ENCODE measurements around the gene MRPL16. TPM values are rescaled to one million over a fixed set of nuclear protein-coding genes. Genes with fewer than 3 reads are reported as not detected.

MRPL16 gene
- total RNA-seq, 1 donor from 2014 or later, result 29.7 TPM

- intact Hi-C loops (cut with DNase I), result no loop called here
- no peaks in the 10 kb centered on the region for H3K36me3 ChIP-seq
- no peak for TF ChIP-seq CTCF (IDR thresholded peaks at IDR 0.05)
- no peak for DNase-seq
- no peaks in the 10 kb centered on the region for H3K4me1 ChIP-seq
- H3K9me3 ChIP-seq, result no peaks in the 10 kb centered on the region
- H3K27ac ChIP-seq, result no peak overlapping the region
- H3K4me3 ChIP-seq, result no peak overlapping the region
- ATAC-seq, result no peak
- H3K27me3 ChIP-seq (ENCODE audit: low read depth), result no peaks in the 10 kb centered on the region
These were observed 30.9 kb upstream of the MRPL16 start for GRCh38 chr11:59841514-59841913.

DNA sequence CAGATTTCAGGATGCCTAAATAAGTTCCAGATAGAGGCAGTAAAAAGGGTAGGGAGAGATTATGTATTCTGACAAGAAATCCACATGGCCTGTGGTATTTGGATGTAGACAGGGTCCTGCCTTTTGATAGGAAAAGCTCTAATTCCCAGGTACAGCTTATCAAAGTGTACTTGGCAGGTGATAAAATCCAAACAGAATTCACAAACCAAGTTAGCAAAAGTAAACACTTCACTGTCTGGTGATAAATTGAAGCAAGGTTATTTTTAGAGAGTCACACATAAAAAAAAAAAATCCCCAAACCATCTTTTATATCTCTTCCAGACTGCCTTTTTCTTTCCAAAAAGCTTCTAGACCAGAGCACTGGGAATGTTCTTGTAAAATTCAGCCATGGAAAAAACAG, 29.0 kb upstream of the MRPL16 start:
- Histone ChIP-seq H3K27ac (no peak overlapping the region), H3K4me1 (no peaks in the 10 kb centered on the region), H3K4me3 (no peak overlapping the region), H3K27me3 (ENCODE audit: low read depth) (no peaks in the 10 kb centered on the region), H3K9me3 (no peaks in the 10 kb centered on the region), H3K36me3 (no peaks in the 10 kb centered on the region)
- intact Hi-C loops (cut with DNase I), result no loop called here
- TF ChIP-seq CTCF (IDR thresholded peaks at IDR 0.05), result no peak
- ATAC-seq, result no peak
- DNase-seq, result no peak

- intact Hi-C loops (cut with DNase I), result no loop called here
- H3K36me3 ChIP-seq, result no peaks in the 10 kb centered on the region
- DNase-seq (no peak), ATAC-seq (no peak)
- no peak for TF ChIP-seq CTCF (IDR thresholded peaks at IDR 0.05)
- H3K4me3 ChIP-seq, result no peak overlapping the region
- no peak overlapping the region for H3K27ac ChIP-seq
- no peaks in the 10 kb centered on the region for H3K4me1 ChIP-seq
- H3K9me3 ChIP-seq, result no peaks in the 10 kb centered on the region
- H3K27me3 ChIP-seq (ENCODE audit: low read depth), result no peaks in the 10 kb centered on the region
These were observed 23.0 kb upstream of the MRPL16 start for GRCh38 chr11:59833602-59834001.

GRCh38 chr11:59829358-59829757, 18.8 kb upstream of the MRPL16 start:
- Histone ChIP-seq H3K4me3 (no peak overlapping the region), H3K36me3 (no peaks in the 10 kb centered on the region), H3K27ac (no peak overlapping the region), H3K27me3 (ENCODE audit: low read depth) (no peaks in the 10 kb centered on the region), H3K9me3 (no peaks in the 10 kb centered on the region), H3K4me1 (no peaks in the 10 kb centered on the region)
- intact Hi-C loops (cut with DNase I), result no loop called here
- no peak for DNase-seq
- no peak for TF ChIP-seq CTCF (IDR thresholded peaks at IDR 0.05)
- no peak for ATAC-seq

DNA sequence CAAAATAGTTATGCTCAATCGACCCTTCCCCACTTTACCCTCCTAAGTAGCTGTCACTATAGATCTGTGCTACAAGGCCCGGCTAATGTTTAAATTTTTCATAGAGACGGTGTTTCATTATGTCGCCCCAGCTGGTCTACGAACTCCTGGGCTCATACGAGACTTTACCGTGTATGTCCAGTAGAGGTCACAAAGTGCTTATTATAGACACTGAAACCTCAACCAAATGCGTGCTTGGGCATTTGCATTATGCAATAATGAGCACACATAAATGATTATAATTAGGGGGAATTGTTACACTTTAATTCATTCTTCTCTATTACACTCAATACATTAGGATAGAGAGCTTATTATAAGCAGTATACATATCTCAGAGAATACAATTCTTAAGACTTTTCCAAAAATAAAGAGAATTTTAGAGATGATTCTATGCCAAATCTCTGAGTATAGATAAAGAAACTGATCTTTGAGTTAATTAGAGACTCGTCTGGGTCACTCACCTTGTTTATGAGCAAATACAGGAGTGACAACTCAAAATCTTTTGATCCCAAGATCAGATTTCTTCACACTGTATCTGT, 12.5 kb upstream of the MRPL16 start:
- intact Hi-C loops (cut with DNase I), result no loop called here
- no peak overlapping the region for H3K27ac ChIP-seq

More for the DNA sequence above, 12.5 kb upstream of the MRPL16 start:
- ATAC-seq, result peak; percentile 78 to 82
- Histone ChIP-seq H3K36me3 (no peaks in the 10 kb centered on the region), H3K4me3 (no peak overlapping the region), H3K4me1 (no peaks in the 10 kb centered on the region), H3K9me3 (no peaks in the 10 kb centered on the region), H3K27me3 (ENCODE audit: low read depth) (no peaks in the 10 kb centered on the region)
- peak; percentile 57 for TF ChIP-seq CTCF (IDR thresholded peaks at IDR 0.05)
- DNase-seq, result no peak
